HG02678 (cell line): Measurements from ENCODE around the gene PATE3.

Experiments
- ATAC-seq: cut with Tn5 transposase; IDR thresholded peaks from one replicate; pipeline ENCODE4 v1.9.1; 2021; ENCODE audit warnings: mild to moderate bottlenecking, moderate library complexity; ENCODE audit not compliant: unreplicated experiment

PATE3 gene

DNA sequence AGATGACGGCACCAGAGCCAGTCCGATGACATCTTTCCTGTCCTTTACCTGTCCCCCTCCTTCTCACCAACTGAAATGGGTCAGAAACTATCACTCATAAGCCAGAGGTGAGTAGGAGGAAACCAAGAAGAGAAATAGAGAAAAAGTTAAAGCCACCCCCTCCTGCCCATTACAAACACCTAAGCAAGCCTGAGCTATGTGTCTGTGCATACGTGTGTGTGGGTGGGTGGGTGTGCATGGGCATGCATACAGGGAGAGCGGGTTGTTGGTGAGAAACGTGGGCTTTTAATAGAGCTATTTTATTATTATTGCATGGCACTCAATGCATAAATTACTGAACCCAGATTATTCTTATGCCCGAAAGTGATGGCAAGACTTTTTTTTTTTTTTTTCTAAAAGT lies 47.8 kb downstream of the PATE3 start:
- no peak for ATAC-seq
